ENCODE data around the gene DIP2B. TPM values are rescaled to one million over a fixed set of nuclear protein-coding genes. Genes with fewer than 3 reads are reported as not detected.
A peak's percentile ranks its signal among the peaks of the same experiment; 100 is the strongest.

The DIP2B gene
- total RNA-seq, 2 experiments from 2014 or later: 23.3 to 23.7 TPM

DNA sequence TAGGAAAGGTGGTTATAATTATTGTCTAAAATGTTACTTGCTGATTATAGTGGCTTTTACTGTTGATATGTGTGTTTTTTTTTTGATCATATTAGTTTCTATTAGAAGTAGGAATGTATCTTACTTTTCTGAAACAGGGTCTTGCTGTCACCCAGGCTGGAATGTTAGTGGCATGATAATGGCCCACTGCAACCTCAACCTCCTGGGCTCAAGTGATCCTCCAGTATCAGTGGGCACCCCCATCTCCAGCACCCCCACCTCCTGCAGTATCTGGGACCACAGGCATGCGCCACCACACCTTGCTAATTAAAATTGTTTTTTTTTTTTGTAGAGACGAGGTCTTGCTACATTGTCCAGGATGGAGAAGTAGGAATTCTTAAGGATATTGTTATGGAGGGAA, 270.5 kb downstream of the DIP2B start:
- POLR2A ChIA-PET: interaction anchor here (0.6 kb wide), 1 partner anchor 250 kb away, joined by 3 read pairs; no protein-coding TSS in a partner anchor
- intact Hi-C loops (cut with micrococcal nuclease): no loop called here
- peaks cover 3% of the 10 kb centered on the region for H3K9me3 Mint-ChIP-seq

DNA sequence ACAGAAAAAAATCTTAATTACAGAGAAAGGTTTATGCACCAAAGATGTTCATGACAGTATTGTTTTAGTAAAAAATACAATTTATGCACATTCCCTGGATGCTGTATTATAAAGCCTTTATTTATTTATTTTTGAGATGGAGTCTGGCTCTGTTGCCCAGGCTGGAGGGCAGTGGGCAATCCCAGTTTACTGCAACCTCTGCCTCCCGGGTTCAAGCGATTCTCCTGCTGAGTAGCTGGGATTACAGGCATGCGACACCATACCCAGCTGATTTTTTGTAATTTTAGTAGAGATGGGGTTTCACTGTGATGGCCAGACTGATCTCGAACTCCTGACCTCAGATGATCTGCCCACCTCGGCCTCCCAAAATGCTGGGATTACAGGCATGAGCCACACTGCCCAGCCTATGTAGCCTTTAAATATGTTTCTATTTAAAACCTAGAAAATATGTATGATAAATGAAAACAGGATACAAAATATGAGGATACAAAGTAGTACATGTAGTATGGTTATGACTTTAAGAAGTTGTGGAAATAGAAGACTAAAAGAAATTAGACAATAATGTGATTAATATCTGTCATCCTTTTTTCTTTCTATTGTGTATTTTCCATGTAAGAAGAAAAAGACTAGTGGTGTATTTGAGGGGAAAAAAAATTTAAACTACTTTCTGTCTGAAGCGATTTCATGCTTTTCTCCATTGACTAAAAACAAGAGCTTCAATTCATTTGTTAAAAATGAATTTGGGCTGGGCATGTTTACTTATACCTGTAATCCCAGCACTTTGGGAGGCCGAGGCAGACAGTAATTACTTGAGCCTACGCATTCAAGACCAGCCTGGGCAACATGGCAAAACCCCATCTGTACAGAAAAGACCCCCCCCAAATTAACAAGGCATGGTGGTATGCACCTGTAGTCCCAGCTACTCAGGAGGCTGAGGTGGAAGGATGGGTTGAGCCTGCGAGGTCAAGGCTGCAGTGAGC, 272.3 kb downstream of the DIP2B start:
- peak overlapping the region; percentile 57 for H3K27ac Mint-ChIP-seq
- intact Hi-C loops (cut with micrococcal nuclease): no loop called here
- no peaks in the 10 kb centered on the region for H3K27me3 Mint-ChIP-seq
- peaks cover 3% of the 10 kb centered on the region for H3K9me3 Mint-ChIP-seq
- ChIA-PET POLR2A (interaction anchor here (0.8 to 1.1 kb wide), 2 partner anchors 11 to 249 kb away, joined by 3 read pairs; partner anchors contain the start of gene SLC11A2), CTCF (interaction anchor here (2.1 kb wide), 2 partner anchors 11 to 13 kb away, joined by 7 to 10 read pairs; partner anchors contain the start of gene ATF1)
- no peak overlapping the region for H3K4me3 Mint-ChIP-seq
- peaks cover 46% of the 10 kb centered on the region for H3K4me1 Mint-ChIP-seq (ENCODE audit: low read depth)
- DNase-seq: peak; percentile 35
- peaks cover 17% of the 10 kb centered on the region for H3K36me3 Mint-ChIP-seq

More for the DNA sequence above, 270.5 kb downstream of the DIP2B start:
- Mint-ChIP-seq H3K36me3 (peaks cover 17% of the 10 kb centered on the region), H3K4me1 (ENCODE audit: low read depth) (peaks cover 46% of the 10 kb centered on the region), H3K27me3 (no peaks in the 10 kb centered on the region), H3K27ac (no peak overlapping the region), H3K4me3 (no peak overlapping the region)
- CTCF ChIA-PET: interaction anchor here (0.7 to 2.4 kb wide), 3 partner anchors 10 to 936 kb away, joined by 3 to 24 read pairs (median 4); partner anchors contain the start of gene ATF1
- no peak for DNase-seq

DNA sequence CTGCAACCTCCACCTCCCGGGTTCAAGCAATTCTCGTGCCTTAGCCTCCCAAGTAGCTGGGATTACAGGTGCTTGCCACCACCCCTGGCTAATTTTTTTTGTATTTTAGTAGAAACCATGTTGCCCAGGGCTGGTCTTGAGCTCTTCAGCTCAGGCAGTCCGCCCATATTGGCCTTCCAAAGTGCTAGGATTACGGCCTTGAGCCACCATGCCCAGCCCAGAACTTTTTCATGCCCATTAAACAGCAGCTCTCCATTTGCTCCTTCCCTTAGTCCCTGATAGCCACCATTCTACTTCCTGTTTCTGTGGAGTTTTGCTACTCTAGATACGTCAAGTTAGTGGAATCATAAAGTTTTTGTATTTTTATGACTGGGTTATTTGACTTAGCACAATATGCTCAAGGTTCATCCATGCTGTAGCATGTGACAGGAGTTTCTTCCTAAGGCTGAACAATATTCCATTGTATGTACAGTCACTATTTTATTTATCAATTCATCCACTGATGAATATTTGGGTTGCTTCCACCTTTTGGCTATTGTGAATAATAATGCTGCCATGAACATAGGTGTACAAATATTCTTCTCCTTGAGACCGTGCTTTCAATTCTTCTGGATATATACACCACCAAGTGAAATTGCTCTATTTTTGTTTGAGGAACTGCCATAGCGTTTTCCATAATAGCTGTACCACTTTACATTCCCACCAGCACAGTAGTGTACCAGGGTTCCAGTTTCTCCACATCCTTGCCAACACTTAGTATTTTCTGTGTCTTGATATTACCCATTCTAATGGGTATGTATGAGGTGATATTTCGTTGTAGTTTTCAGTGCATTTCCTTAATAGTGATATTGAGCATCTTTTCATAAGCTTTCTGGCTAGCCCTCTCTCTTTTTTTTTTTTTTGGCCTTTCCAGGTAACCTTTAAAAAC, 274.1 kb downstream of the DIP2B start:
- Mint-ChIP-seq H3K4me1 (ENCODE audit: low read depth) (peaks cover 37% of the 10 kb centered on the region), H3K27me3 (no peaks in the 10 kb centered on the region), H3K4me3 (no peak overlapping the region), H3K27ac (no peak overlapping the region), H3K36me3 (peaks cover 9% of the 10 kb centered on the region), H3K9me3 (no peaks in the 10 kb centered on the region)
- ChIA-PET CTCF (interaction anchor here (0.5 to 1.2 kb wide), 3 partner anchors 14 to 400 kb away, joined by 3 to 9 read pairs (median 4); no protein-coding TSS in a partner anchor), POLR2A (no interaction called here)
- DNase-seq: no peak
- intact Hi-C loops (cut with micrococcal nuclease): no loop called here

DNA sequence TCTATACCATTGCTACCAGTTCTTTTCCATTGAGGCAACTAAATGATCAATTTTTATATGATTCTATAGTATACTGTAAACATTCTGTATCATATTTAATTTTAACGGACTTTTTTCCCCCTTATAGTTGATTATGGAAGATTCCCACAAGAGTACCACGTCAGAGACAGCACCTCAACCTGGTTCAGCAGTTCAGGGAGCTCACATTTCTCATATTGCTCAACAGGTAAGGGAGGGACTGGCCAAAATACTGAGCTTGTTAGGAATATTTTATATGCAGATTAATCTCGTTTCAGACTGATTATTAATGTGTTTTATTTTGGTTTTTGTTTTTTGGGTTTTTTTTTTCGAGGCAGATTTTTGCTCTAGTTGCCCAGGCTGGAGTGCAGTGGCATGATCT, 275.2 kb downstream of the DIP2B start:
- H3K36me3 Mint-ChIP-seq: peaks cover 9% of the 10 kb centered on the region
- CTCF ChIA-PET: interaction anchor here (1.0 kb wide), 1 partner anchor 15 kb away, joined by 4 read pairs; no protein-coding TSS in a partner anchor
- DNase-seq: no peak
- H3K27ac Mint-ChIP-seq: no peak overlapping the region
- peaks cover 41% of the 10 kb centered on the region for H3K4me1 Mint-ChIP-seq (ENCODE audit: low read depth)
- H3K27me3 Mint-ChIP-seq: no peaks in the 10 kb centered on the region
- H3K4me3 Mint-ChIP-seq: no peak overlapping the region
- intact Hi-C loops (cut with micrococcal nuclease): no loop called here
- POLR2A ChIA-PET: no interaction called here
- no peaks in the 10 kb centered on the region for H3K9me3 Mint-ChIP-seq

DNA sequence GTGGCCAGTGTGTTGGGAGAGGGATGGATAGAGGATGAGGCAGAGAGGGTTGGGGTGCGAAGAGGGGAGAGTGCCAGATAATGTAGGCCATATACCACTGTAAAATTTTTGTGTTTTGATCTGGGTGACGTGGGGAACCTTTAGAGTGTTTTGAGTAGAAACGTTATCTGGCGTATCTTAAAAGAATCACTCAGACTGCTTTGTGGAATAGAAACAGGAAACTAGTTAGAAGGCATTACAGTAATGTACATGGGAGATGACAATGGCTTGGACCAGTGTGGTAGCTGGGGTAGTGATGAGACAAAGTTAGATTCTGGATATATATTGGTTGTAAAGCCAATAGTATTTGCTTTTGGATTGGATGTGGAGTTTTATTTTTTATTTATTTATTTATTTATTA, 279.7 kb downstream of the DIP2B start:
- H3K4me3 Mint-ChIP-seq: no peak overlapping the region
- DNase-seq: no peak
- peak overlapping the region; percentile 55 for H3K27ac Mint-ChIP-seq
- CTCF ChIA-PET: no interaction called here
- intact Hi-C loops (cut with micrococcal nuclease): no loop called here
- no peaks in the 10 kb centered on the region for H3K27me3 Mint-ChIP-seq
- no peaks in the 10 kb centered on the region for H3K9me3 Mint-ChIP-seq
- peaks cover 24% of the 10 kb centered on the region for H3K36me3 Mint-ChIP-seq
- peaks cover 22% of the 10 kb centered on the region for H3K4me1 Mint-ChIP-seq (ENCODE audit: low read depth)
- POLR2A ChIA-PET: interaction anchor here (0.5 kb wide), 1 partner anchor 17 kb away, joined by 4 read pairs; no protein-coding TSS in a partner anchor

DNA sequence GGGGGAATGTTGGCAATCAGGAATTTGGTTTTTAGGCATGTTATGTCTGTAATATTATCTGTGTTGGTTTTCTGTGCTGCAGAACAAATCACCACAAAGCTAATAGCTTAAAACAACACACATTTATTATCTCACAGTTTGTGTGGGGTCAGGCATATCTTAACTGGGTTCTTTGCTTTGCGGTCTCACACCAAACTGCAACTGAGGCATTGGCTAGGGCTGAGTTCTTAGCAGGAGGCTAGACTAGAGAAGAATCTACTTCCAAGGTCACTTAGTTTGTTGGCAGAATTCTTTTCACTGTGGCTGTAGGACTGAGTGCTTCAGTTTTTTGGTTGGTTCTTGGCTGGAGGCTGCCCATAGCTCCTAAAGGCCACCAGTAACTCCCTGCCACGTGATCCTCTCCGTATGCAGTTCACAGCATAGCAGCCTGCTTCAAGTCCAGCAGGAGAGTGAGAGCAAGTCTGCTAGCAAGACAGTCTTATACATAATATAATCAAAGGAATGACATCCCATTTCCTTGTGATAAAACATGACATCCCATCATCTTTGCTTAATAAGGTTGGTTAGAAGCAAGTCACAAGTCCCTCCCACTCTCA, 280.7 kb downstream of the DIP2B start:
- H3K27me3 Mint-ChIP-seq: no peaks in the 10 kb centered on the region
- ChIA-PET POLR2A (no interaction called here), CTCF (no interaction called here)
- peaks cover 22% of the 10 kb centered on the region for H3K36me3 Mint-ChIP-seq
- H3K27ac Mint-ChIP-seq: no peak overlapping the region
- no peaks in the 10 kb centered on the region for H3K9me3 Mint-ChIP-seq
- intact Hi-C loops (cut with micrococcal nuclease): no loop called here
- DNase-seq: no peak
- H3K4me1 Mint-ChIP-seq (ENCODE audit: low read depth): peaks cover 24% of the 10 kb centered on the region
- H3K4me3 Mint-ChIP-seq: no peak overlapping the region

DNA sequence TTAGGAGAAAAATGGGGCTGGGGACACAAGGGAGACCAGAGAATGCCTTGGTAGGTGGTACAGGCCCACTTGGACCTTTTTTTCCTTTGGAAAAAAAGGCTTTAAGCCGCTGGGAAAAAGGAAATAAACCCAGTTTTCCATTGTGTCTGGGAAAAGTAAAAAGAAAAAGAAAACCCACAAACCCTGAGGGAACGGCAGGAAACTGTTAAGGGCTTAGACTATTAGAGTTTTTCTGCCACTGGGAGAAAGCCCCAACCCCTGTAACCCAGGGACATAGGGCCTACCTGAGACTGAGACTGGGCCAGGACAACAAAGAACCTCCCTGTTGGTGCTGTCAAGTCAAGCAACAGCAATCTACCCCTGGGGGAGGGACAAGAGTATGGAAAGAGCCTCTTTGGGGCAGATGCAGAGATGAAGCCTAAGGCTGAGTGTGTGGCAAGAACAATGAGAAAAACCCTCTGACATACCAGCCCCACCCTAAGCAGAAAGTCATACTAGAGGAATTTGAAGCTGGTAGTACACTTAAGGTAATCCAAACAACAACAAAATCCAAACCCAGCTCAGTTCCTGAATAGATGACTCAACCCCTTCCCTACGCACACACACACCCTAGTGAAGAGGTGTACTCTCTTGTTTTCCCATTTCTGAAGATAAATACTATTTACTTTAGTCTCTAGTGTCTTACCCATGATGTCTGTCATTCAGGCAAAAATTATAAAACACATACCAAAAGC, 281.9 kb downstream of the DIP2B start:
- CTCF ChIA-PET: interaction anchor here (0.9 to 1.3 kb wide), 2 partner anchors 22 to 149 kb away, joined by 4 to 5 read pairs; no protein-coding TSS in a partner anchor
- Mint-ChIP-seq H3K4me1 (ENCODE audit: low read depth) (peaks cover 34% of the 10 kb centered on the region), H3K4me3 (no peak overlapping the region), H3K27me3 (no peaks in the 10 kb centered on the region), H3K36me3 (peaks cover 25% of the 10 kb centered on the region), H3K27ac (no peak overlapping the region), H3K9me3 (no peaks in the 10 kb centered on the region)
- no peak for DNase-seq
- intact Hi-C loops (cut with micrococcal nuclease): no loop called here
- POLR2A ChIA-PET: no interaction called here

DNA sequence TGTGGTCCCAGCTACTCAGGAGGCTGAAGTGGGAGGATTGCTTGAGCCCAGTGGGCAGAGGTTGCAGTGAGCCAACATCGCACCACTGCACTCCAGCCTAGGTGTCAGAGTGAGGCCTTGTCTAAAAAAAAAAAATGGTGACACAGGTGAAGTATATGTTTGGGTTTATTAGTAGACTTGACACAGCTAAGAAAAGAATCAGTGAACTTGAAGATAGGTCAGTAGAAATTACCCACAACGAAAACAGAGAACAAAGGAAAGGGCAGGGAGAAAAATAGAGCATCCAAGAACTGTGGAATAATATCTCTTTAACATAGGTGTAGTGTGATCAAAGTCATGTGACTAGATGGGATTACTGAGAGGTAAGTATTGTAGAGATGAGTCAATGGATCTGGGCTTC, 282.8 kb downstream of the DIP2B start:
- ChIA-PET CTCF (interaction anchor here (0.6 to 1.3 kb wide), 2 partner anchors 23 to 612 kb away, joined by 3 to 5 read pairs; no protein-coding TSS in a partner anchor), POLR2A (interaction anchor here (1.1 kb wide), 1 partner anchor 14 kb away, joined by 5 read pairs; no protein-coding TSS in a partner anchor)
- H3K36me3 Mint-ChIP-seq: peaks cover 22% of the 10 kb centered on the region
- no peak for DNase-seq
- no peaks in the 10 kb centered on the region for H3K27me3 Mint-ChIP-seq
- intact Hi-C loops (cut with micrococcal nuclease): no loop called here
- H3K9me3 Mint-ChIP-seq: no peaks in the 10 kb centered on the region
- H3K27ac Mint-ChIP-seq: no peak overlapping the region
- peaks cover 38% of the 10 kb centered on the region for H3K4me1 Mint-ChIP-seq (ENCODE audit: low read depth)
- no peak overlapping the region for H3K4me3 Mint-ChIP-seq

DNA sequence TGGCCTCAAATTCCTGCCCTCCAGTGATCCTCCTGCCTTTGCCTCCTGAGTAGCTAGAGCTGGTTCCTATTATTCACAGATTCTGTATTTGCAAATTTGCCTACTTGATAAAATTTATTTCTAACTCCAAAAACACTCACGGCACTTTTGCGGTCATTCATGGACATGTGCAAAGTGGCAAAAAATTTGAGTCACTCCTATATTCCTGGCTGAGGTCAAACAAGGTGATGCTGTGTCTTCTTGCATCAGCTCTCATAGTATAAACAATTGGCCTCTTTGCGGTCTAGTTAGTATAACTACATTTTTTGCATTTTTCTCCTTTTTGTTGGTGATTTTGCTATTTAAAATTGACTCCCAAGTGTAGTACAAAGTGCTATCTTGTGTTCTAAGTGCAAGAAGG, 283.8 kb downstream of the DIP2B start:
- Mint-ChIP-seq H3K27me3 (no peaks in the 10 kb centered on the region), H3K36me3 (peaks cover 22% of the 10 kb centered on the region), H3K27ac (no peak overlapping the region), H3K9me3 (no peaks in the 10 kb centered on the region), H3K4me3 (no peak overlapping the region), H3K4me1 (ENCODE audit: low read depth) (peaks cover 38% of the 10 kb centered on the region)
- ChIA-PET CTCF (no interaction called here), POLR2A (no interaction called here)
- no peak for DNase-seq
- intact Hi-C loops (cut with micrococcal nuclease): no loop called here

DNA sequence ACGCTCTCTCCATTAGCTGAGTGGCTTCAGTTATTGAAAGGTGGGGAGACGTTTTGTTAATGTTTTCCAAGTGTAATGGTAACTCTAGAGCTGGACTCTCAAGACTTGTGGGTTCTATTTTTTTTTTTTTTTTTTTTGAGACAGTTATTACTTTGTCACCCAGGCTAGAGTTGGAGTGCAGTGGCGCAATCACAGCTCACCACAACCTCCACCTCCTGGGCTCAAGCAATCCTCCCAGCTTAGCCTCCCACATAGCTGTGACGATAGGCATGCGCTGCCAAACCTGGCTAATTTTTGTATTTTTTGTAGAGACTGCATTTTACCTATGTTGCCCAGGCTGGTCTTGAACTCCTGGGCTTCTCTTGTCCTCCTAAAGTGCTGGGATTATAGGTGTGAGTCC, 285.3 kb downstream of the DIP2B start:
- intact Hi-C loops (cut with micrococcal nuclease): no loop called here
- H3K36me3 Mint-ChIP-seq: peaks cover 23% of the 10 kb centered on the region
- H3K4me1 Mint-ChIP-seq (ENCODE audit: low read depth): peaks cover 28% of the 10 kb centered on the region
- H3K27ac Mint-ChIP-seq: no peak overlapping the region
- ChIA-PET POLR2A (no interaction called here), CTCF (interaction anchor here (0.7 to 1.3 kb wide), 2 partner anchors 25 to 197 kb away, joined by 3 to 5 read pairs; no protein-coding TSS in a partner anchor)
- DNase-seq: no peak
- no peak overlapping the region for H3K4me3 Mint-ChIP-seq
- no peaks in the 10 kb centered on the region for H3K9me3 Mint-ChIP-seq
- H3K27me3 Mint-ChIP-seq: no peaks in the 10 kb centered on the region

Data from activated CD4-positive, alpha-beta memory T cell treated with anti-CD3 and anti-CD28 coated beads for 36 hours (primary cell).